GM18909 (cell line): ENCODE measurements around the gene BCAP31.
"Not testable (repeated sequence)": the region's sequence is repeated elsewhere in the genome, so short reads cannot be mapped to it uniquely, and the experiment has no call there.

ENCODE experiments used
- ATAC-seq: cut with Tn5 transposase; IDR thresholded peaks from one replicate; pipeline ENCODE4 v1.9.1; 2021; ENCODE audit warnings: mild to moderate bottlenecking; ENCODE audit not compliant: unreplicated experiment, poor library complexity

BCAP31 gene

DNA sequence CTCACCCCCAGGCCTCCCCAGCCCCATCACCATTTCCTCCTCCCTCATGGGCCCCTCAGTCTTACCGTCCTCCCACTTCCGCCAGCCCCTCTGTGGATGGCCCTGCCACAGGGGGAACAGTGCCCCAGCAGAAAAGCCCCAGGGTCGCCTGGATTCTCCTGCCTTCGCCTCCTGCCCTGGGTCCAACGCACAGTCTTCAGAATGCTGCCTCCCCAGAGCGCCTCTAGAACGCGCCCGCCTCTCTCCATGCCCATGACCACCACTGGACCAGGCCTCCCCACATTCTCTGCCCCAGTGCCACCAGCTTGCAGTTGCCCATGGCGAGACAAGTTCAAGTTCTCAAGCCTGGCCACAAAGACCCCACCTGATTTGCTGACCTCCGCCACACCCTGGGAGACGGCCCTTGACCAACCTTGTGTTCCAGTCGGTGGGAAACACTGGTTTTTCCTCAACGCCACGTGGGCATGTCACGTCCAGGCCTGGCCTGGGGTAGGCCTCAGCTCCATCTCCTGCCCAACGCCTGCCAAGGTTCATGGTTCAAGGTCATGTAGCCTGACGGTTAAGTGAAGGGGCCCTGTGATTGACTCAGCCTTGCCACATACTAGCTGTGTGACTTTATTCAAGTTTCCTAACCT is 39.2 kb upstream of the BCAP31 start:
- no peak for ATAC-seq

DNA sequence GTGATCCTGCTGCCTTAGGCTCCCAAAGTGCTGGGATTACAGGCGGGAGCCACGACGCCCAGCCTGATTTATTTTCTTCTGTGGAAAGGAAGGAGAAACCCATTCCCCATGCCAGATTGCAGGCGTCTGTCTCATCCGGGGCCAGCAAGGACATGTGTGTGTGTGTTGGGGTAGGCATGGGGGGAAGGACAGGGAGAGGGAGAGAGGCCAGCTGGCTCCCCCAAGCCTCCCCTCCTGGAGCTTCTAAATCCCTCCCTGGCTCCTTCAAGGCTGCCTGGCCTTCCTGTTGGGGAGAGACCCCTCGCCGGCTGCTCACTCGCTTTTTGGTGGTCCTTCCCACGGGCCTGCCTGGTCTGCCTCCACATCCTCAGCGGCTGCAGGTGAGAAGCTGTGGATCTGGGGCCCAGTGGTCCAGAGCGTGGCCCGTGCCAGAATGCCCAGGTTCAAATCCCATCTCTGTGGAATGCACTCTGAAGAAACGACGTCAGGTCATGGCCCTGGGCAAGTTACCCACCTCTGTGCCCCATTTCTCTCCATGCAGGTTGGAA is 38.5 kb upstream of the BCAP31 start:
- no peak for ATAC-seq

DNA sequence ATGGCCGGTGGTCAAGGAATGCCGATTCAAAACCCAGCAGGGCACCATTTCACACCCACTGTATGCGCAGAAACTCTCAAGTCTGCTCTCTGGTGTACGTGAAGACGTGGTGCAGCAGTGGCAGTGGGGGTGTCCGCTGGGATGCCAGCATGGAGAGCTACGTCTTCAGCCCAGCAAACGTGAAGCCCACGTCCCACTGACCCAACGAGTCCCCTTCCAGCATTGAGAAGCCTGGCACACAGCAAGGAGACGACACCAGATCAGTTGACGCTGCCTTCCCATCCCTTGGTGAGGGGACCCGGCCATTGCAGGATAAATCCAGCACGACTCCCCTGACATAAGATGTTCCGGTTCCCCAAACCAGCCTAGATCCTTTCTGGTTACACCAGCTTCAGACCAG is 37.7 kb upstream of the BCAP31 start:
- ATAC-seq: no peak

DNA sequence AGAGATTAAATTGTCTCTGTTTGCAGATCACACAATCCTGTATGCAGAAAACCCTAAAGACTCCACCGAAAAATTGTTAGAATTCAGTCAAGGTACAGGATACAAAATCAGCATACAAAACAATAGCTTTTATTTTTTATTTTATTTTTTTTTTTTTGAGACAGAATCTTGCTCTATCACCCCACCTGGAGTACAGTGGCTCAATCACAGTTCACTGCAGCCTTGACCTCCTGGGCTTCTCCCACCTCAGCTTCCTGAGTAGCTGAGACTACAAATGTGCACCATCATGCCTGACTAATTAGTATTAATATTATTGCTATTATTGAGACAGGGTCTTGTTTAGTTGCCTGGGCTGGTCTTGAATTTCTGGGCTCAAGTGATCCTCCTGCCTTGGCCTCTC is 30.9 kb upstream of the BCAP31 start:
- ATAC-seq: no peak

DNA sequence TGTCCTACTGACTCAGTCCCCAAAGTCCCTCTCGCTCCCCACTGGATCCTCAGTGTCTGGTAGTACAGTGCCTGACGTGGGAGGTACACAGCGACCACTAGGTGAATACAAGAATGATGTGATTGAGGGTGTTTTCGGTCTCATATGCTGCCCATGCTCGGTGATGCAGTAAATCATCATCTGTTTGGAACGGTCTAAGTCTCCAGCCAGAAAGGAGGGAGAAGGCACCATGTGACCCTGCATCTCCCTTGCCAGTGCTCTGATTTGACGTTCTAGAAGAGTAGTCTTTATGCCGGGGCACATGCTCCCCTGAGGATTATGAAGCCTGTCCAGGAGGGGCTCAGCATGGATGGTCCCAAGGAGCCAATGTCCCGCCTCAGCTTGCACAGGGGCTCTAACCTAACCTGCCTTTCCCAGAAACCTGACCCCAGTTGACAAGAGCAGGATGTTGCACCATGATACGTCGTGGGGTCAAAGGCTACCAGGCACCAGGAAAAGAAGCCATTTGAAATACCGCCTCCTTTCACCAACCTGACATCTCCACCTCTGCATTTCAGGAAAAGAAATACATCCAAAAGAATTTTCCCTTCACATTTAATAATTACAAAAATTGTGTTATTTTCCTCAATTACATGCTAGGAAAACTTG is 26.1 kb upstream of the BCAP31 start:
- no peak for ATAC-seq

DNA sequence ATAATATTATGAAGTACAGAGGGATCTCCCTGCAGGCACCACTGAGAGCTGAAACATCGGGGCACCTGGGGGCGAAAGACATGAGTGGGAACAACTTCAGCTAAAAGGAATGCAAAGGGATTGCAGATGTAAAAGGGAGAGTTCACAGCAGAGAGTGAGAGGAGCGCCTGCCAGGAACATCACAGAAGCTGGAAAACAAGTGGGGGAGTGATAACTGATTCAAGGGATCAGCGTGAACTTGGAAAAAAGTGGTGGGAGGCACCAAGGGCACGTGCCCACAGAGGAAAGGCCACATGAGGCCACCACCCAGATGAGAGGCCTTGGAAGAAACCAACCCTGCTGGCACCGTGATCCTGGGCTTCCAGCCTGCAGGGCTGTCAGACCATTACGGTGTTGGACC is 24.8 kb upstream of the BCAP31 start:
- ATAC-seq: not testable (repeated sequence)

DNA sequence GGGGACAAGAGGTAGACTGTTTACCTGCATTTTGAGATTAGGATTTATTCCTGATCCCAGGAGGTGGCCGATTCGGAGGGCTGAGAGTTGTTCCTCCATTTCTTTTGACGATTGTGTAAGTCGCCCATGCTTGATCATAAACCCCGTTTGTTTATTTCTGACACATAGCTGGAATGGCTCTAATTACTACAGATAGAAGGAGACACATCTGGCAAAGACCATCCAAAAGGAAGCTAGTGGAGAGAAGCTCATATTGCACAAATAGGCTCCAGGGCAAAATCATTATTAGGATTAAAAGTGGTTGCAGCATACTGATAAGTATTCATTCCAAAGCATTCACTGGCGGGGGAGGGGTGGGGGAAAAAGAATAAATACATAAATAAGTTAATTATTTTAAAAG is 22.8 kb upstream of the BCAP31 start:
- ATAC-seq: not testable (repeated sequence)

DNA sequence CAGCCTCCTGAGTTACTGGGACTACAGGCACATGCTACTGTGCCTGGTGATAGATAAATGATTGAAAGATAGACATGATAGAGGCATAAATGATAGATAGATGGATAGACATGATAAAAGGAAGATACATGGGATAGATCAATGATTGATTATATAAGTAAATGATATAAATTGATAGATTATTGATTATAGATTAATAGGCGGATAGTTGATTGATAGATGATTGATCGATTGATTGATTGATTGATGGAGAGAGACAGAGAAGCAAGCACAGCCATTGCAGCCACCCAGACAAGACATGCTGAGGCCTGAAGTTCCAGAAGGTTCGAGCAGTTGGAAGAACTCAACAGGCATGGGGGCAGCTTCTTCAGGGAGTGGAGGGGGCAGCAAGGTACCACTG is 22.2 kb upstream of the BCAP31 start:
- no peak for ATAC-seq

DNA sequence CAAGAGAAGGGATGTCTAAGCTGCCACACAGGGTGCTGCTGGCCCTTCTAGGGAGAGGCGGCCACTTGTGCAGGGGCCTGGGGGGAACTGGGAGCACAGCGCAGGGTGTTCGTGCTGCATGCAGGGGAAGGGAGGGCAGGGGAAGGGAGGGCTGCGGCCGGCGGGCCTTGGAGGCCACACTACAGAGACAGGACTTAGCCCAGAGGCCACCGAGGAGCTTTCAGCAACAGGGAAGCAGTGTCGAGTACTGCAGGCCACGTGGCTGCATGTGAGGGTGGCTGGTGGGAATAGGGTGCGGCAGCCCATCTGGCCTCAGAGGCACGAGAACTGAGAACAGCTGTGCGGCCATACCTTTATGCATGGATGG is 20.9 kb upstream of the BCAP31 start:
- ATAC-seq: not testable (repeated sequence)

DNA sequence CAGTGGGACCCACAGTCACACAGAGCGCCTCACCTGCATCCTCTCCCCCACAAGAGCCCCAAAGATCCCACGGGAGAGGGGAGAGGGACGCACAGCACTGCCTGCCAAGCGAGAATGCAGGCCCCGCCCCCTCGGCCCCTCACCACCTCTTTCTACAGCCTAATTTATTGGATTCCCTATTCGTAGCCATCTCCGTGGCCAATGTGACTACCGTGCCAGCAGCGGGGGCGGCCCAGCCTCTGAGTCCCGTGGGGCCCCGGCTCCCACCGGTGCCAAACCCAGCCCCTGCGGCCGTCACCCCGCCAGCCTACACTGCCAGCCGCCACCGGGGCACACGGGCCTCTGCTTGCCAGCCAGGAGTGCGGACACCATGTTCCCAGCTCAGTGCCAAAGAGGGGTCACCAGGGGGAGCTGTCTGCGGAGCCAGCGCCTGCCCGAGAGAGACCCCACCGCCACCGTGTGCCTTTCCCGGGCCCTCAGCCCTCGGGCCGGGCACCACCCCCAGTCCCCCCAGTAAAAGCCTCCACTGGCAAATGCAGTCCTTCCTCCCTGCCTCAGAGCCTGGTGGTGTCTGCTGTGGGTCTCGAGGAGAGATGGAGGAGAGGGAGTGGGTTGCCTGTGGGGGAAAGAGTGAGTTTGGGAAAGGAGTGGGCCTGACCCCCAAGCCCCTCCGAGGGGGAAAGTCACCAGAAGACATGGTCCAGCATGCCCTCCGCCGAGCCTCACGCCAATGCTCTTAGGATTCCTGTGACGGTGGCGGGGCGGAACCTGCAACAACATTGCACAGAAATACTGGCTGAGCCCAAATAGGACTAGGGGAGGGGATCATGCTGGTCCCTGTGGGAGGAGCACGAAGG is 20.3 kb upstream of the BCAP31 start:
- ATAC-seq: no peak

DNA sequence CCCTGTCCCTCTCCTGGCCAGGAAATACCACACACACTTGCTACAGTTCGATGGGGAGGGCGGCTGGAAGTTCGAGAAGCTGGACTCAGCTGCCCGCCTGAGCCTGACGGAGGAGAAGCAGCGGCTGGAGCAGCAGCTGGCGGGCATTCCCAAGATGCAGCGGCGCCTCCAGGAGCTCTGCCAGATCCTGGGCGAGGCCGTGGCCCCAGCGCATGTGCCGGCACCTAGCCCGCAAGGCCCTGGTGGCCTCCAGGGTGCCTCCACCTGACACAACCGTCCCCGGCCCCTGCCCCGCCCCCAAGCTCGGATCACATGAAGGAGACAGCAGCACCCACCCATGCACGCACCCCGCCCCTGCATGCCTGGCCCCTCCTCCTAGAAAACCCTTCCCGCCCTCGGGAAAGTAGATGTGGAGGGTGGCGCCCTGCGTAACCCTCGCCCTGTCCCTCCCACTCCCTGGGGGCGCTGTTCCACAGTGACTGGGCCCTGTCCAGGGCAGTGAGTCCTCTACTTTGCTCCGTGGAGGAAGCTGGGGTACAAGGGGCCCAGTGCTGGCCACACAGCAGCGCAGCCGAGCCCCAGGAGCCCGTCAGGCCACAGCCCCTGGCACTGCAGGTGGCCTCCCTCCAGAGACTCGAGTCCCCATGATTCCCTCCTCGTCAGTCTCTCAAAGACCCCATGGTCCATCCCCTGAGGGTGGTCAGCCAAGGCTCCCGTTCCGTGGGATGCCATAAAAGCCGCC is 19.5 kb upstream of the BCAP31 start:
- not testable (repeated sequence) for ATAC-seq

DNA sequence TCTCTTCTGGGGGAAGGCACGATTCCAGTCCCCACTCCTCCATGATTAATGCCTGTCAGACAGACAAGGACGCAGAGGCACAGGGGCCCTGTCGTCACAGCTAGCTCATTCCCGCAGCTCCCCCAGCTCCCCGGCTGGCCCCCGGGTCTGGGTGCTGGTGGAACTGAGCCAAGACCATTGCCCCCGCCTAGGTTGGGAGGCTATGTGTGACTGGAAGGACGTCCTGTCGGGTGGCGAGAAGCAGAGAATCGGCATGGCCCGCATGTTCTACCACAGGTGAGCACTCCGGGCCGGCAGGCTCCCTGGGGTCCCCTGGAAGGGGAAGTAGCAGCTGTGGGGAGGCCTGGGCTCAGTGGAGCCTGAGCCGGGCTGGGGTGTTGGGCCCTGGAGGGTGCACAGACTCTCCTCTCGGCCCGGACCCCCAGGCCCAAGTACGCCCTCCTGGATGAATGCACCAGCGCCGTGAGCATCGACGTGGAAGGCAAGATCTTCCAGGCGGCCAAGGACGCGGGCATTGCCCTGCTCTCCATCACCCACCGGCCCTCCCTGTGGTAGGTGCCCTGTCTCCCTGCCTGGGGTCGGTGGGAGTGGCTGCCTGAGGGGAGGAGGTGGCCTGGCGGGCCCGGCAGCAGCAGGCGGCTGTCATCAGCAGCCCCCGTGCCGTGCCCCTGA is 18.7 kb upstream of the BCAP31 start:
- not testable (repeated sequence) for ATAC-seq

DNA sequence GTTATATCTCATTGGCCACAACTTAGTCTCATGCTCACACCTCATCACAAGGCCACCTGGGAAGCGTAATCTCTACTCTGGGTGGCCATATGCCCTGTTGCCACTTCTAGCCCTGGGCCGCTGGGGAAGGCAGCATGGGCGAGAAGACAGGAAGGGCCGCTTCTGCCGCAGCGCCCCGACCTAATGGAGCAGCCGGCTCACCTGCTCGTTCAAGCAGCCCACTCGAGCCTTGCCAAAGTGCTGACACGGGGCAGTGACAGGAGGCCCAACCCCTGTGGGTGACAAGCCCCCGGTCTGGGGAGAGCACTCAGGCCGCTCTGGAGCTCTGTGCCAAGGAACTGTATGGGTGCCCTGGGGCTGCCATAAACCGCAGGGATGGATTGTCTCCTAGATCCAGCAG is 17.9 kb upstream of the BCAP31 start:
- not testable (repeated sequence) for ATAC-seq

DNA sequence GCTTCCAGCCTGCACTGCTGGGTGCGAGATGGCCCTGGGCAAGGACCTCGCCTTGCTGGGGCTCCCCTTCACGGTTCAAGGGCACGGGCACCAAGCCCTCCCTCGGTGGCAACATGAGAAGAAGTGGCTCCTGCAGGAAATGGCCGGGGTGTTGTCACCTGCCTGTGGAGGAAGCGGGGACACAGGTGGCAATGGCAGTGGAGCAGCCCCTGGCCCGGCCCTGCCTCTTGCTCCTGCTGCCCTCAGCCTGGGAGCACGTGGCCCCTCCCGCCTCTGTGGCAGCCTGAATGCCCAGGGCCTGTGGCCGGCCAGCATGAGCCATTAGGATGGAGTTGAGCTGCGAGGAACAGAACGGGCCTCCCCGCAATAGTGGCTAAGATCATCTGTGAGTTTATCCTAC is 17.3 kb upstream of the BCAP31 start:
- ATAC-seq: no peak

DNA sequence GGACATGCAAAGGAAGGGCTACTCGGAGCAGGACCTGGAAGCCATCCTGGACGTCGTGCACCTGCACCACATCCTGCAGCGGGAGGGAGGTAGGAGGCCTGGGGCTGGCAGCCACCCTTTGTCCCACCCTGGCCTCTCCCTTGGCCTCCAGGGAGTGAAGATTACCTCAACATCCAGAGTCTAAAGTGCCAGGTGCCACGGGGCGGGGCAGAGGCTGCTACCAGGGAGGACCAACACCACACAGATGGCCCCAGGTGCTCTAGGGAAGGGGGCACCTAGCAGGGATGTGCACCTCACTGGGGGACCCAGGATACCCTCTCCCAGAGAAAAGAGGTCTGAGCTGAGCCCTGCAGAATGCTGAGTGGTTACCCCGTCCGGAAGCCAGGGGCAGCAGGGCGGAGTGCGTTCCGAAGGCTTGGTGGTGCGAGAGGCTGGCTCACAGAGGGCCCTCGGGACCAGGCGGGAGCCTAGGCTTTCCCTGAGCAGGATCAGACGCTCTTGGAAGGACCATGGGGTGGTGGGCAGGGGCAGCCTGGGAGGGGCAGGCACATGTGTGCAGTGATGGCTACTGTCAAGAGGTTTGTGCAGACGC is 16.5 kb upstream of the BCAP31 start:
- no peak for ATAC-seq

DNA sequence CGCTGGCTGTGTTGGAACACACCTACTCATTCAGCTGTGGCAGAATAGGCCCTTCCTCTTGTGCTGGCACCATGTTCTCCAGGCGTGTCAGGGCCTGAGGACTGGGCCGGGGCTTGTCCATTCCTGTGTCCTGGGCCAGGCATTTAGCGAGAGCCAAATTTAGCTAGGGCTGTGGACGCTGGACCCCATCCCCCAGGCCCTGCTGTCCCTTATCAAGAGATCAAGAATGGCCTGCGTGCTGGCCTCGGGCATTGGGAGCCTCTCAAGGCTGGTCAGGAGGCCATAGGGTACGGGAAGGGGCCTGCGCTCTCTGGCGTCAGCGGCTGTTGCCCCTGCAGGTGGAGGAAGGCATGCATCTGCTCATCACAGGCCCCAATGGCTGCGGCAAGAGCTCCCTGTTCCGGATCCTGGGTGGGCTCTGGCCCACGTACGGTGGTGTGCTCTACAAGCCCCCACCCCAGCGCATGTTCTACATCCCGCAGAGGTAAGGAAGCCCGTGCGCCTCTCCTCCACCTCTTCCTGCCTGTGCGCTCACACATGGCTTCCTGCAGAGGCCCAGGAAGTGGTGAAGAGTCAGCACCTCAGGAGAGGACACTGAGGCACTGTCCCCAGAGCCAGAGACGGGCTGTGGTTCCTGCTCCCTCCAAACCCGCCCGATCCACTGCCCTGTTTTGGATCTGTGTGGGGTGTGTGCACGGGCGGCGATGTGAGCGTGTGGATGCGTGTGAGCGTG is 15.7 kb upstream of the BCAP31 start:
- ATAC-seq: no peak

DNA sequence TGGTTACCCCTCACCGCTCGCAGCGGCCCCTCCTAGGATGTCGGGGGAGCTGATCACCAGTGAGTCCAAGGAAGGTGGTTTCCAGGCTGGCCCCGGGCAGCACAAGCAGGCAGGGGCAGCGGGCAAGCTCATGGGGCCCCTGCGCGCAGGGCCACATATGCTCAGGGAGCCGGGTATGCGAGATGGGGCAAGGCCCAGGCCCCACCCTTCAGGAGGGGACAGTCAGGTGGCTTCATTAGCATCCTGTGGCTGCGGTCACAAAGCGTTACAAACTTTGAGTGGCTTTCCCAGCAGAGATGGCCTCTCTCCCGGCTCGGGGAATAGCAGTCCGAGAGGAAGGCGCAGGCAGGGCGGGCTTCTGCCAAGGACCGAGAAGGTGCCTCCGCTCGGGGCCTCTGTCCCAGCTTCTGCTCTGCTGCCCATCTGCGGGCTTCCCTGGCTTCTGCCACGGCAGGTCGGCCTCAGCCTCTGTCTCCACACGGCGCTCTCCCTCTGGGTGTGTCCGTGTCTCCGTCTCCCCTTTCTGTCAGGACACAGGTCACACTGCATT is 13.9 kb upstream of the BCAP31 start:
- ATAC-seq: no peak

DNA sequence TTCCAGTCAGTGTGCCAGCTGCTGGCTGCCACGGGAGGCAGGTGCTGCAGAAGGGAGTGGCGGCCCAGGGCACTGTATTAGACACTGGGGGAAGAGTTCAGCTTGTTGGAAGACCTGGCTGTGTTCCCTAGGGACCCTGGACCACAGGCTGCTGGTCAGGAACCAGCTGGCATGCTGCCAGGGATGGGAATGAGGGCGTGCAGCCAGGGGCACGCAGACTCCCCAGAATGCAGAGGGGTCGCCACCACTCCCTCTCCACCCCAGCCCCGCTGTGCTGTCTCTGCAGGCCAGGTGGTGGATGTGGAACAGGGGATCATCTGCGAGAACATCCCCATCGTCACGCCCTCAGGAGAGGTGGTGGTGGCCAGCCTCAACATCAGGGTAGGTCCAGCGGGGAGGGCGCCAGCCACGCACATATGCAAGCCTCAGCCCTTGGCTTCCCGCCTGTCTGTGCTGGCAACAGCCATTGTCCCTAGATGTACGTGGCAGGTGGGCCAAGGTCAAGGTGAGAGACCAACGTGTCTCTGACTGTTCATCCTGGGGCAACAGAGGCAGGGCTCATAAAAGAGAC is 12.8 kb upstream of the BCAP31 start:
- ATAC-seq: no peak
